ENCODE results near the gene MBNL1. TPM values are rescaled to one million over a fixed set of nuclear protein-coding genes. Genes with fewer than 3 reads are reported as not detected.
"Not testable (repeated sequence)": the region's sequence is repeated elsewhere in the genome, so short reads cannot be mapped to it uniquely, and the experiment has no call there.

The MBNL1 gene
- total RNA-seq, 1 experiment from 2014 or later: 68.6 TPM

DNA sequence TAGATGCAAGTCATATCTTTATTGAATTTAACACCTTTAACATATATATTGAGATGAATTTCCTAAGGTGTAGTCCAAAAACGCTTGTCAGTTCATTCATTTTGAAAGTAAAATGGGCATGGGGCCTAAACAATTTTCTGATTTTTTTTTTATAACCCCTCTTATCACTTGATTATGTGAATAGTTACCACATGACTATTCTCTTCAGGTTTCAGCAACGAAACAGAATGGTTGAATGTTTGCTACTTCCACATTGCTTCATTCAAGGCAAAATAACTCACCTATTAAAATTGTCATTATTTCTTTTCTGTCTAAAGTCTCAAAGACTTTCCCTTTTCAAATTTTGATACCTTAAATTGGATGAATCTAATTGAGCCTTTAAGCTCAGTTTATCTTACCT, 96.4 kb downstream of the MBNL1 start:
- POLR2A ChIA-PET: no interaction called here
- CTCF ChIA-PET: no interaction called here
- peaks cover 7% of the 10 kb centered on the region; the same call in 1 of the 2 replicates for H3K4me1 ChIP-seq
- Mint-ChIP-seq H3K4me1 (ENCODE audit: low read depth, unreplicated experiment) (peaks cover 5% of the 10 kb centered on the region), H3K4me3 (ENCODE audit: unreplicated experiment) (no peak overlapping the region), H3K36me3 (ENCODE audit: insufficient read depth, unreplicated experiment) (peaks cover 13% of the 10 kb centered on the region), H3K27ac (ENCODE audit: unreplicated experiment) (no peak overlapping the region), H3K27me3 (ENCODE audit: insufficient read depth, unreplicated experiment) (no peaks in the 10 kb centered on the region), H3K9me3 (ENCODE audit: unreplicated experiment) (no peaks in the 10 kb centered on the region)
- H3K9me3 ChIP-seq: no peaks in the 10 kb centered on the region
- TF ChIP-seq, protein P1, sequence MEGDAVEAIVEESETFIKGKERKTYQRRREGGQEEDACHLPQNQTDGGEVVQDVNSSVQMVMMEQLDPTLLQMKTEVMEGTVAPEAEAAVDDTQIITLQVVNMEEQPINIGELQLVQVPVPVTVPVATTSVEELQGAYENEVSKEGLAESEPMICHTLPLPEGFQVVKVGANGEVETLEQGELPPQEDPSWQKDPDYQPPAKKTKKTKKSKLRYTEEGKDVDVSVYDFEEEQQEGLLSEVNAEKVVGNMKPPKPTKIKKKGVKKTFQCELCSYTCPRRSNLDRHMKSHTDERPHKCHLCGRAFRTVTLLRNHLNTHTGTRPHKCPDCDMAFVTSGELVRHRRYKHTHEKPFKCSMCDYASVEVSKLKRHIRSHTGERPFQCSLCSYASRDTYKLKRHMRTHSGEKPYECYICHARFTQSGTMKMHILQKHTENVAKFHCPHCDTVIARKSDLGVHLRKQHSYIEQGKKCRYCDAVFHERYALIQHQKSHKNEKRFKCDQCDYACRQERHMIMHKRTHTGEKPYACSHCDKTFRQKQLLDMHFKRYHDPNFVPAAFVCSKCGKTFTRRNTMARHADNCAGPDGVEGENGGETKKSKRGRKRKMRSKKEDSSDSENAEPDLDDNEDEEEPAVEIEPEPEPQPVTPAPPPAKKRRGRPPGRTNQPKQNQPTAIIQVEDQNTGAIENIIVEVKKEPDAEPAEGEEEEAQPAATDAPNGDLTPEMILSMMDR (IDR thresholded peaks at IDR 0.05; ENCODE audit: insufficient read depth in 1 of 2, low read depth in 1 of 2, low read length in 1 of 2, severe bottlenecking in 1 of 2, unreplicated experiment in 1 of 2): no peak
- H3K36me3 ChIP-seq (ENCODE audit: control insufficient read depth, insufficient read depth, low read length): no peaks in the 10 kb centered on the region
- no TSS peak for BruUV-seq (replicated peaks)
- no peaks in the 10 kb centered on the region for H3K27me3 ChIP-seq (replicated peaks; ENCODE audit: control insufficient read depth, insufficient read depth, low read length)
- no peak for DNase-seq
- intact Hi-C loops (cut with micrococcal nuclease; ENCODE audit: unreplicated experiment): no loop called here
- H3K4me3 ChIP-seq (ENCODE audit: low read depth, low read length): no peak overlapping the region

DNA sequence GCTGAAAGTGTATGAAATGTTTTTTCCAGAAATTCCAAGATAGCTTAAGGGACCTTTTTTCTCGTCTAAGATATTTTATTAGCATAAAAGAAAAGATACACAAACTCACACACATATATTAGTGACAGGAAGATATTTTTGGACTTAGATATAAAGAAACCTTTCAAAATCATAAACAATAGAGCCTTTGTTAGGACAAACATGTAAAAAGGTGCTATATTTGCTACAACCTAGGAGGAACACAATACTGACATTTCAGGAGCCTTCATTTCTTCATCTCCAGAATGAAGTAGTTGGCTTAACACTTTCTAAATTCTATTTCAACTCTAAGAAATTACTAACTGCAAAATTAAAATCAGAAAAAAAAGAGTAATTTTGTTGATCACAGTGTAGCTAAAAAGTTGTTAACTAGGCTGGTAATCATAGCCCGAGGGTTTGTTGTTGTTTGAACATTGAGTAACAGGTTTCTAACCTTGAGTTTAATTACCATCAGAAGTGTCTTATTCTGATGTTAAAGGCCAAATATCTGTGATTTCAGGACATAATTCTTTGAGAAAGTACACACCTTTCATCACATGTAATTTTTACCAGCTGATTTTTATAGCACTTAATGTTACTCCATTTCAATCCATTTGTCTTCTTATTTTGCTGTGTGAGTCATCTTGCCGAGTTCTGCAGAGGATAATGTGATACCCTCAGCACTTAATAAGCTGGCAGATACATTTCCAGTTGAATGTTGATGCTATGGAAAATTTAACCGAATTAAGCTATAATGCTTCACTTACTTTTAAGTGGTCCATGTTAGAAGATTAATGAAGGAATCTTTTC, 97.3 kb downstream of the MBNL1 start:
- POLR2A ChIA-PET: no interaction called here
- Histone ChIP-seq H3K27me3 (replicated peaks; ENCODE audit: control insufficient read depth, insufficient read depth, low read length) (no peaks in the 10 kb centered on the region), H3K9me3 (no peaks in the 10 kb centered on the region), H3K4me1 (peaks cover 7% of the 10 kb centered on the region; the same call in 1 of the 2 replicates), H3K4me3 (ENCODE audit: low read depth, low read length) (no peak overlapping the region), H3K36me3 (ENCODE audit: control insufficient read depth, insufficient read depth, low read length) (no peaks in the 10 kb centered on the region)
- intact Hi-C loops (cut with micrococcal nuclease; ENCODE audit: unreplicated experiment): no loop called here
- DNase-seq: no peak
- H3K36me3 Mint-ChIP-seq (ENCODE audit: insufficient read depth, unreplicated experiment): peaks cover 13% of the 10 kb centered on the region
- CTCF ChIA-PET: no interaction called here
- H3K4me3 Mint-ChIP-seq (ENCODE audit: unreplicated experiment): no peak overlapping the region
- H3K4me1 Mint-ChIP-seq (ENCODE audit: low read depth, unreplicated experiment): no peaks in the 10 kb centered on the region
- H3K27ac Mint-ChIP-seq (ENCODE audit: unreplicated experiment): no peak overlapping the region
- H3K27me3 Mint-ChIP-seq (ENCODE audit: insufficient read depth, unreplicated experiment): no peaks in the 10 kb centered on the region
- TF ChIP-seq, protein P1 (IDR thresholded peaks at IDR 0.05; ENCODE audit: insufficient read depth in 1 of 2, low read depth in 1 of 2, low read length in 1 of 2, severe bottlenecking in 1 of 2, unreplicated experiment in 1 of 2): no peak
- no TSS peak for BruUV-seq (replicated peaks)
- H3K9me3 Mint-ChIP-seq (ENCODE audit: unreplicated experiment): no peaks in the 10 kb centered on the region

GRCh38 chr3:152367192-152367591, 98.5 kb downstream of the MBNL1 start:
- H3K36me3 Mint-ChIP-seq (ENCODE audit: insufficient read depth, unreplicated experiment): peaks cover 16% of the 10 kb centered on the region
- H3K27ac Mint-ChIP-seq (ENCODE audit: unreplicated experiment); H3K4me3 Mint-ChIP-seq (ENCODE audit: unreplicated experiment); H3K27me3 Mint-ChIP-seq (ENCODE audit: insufficient read depth, unreplicated experiment); H3K27me3 ChIP-seq (replicated peaks; ENCODE audit: control insufficient read depth, insufficient read depth, low read length); H3K36me3 ChIP-seq (ENCODE audit: control insufficient read depth, insufficient read depth, low read length); H3K4me1 ChIP-seq; intact Hi-C loops (cut with micrococcal nuclease; ENCODE audit: unreplicated experiment); CTCF ChIA-PET; BruUV-seq (replicated peaks); H3K4me3 ChIP-seq (ENCODE audit: low read depth, low read length); POLR2A ChIA-PET; DNase-seq; H3K9me3 Mint-ChIP-seq (ENCODE audit: unreplicated experiment); H3K9me3 ChIP-seq; H3K4me1 Mint-ChIP-seq (ENCODE audit: low read depth, unreplicated experiment): not testable (repeated sequence)

DNA sequence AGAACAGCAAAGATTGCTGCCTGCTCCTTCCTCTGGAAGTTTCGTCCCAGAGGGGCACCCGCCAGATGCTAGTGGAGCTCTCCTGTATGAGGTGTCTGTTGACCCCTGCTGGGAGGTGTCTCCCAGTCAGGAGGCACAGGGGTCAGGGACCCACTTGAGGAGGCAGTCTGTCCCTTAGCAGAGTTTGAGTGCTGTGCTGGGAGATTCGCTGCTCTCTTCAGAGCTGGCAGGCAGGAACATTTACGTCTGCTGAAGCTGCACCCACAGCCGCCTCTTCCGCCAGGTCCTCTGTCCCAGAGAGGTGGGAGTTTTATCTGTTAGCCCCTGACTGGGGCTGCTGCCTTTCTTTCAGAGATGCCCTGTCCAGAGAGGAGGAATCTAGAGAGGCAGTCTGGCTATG, 103.9 kb downstream of the MBNL1 start:
- H3K27me3 ChIP-seq (replicated peaks; ENCODE audit: control insufficient read depth, insufficient read depth, low read length); POLR2A ChIA-PET; H3K4me3 ChIP-seq (ENCODE audit: low read depth, low read length); CTCF ChIA-PET; DNase-seq; H3K36me3 ChIP-seq (ENCODE audit: control insufficient read depth, insufficient read depth, low read length); H3K27me3 Mint-ChIP-seq (ENCODE audit: insufficient read depth, unreplicated experiment); H3K9me3 ChIP-seq; H3K4me1 ChIP-seq; intact Hi-C loops (cut with micrococcal nuclease; ENCODE audit: unreplicated experiment); H3K4me3 Mint-ChIP-seq (ENCODE audit: unreplicated experiment); H3K27ac Mint-ChIP-seq (ENCODE audit: unreplicated experiment); BruUV-seq (replicated peaks): not testable (repeated sequence)
- H3K9me3 Mint-ChIP-seq (ENCODE audit: unreplicated experiment): peaks cover 13% of the 10 kb centered on the region
- peaks cover 10% of the 10 kb centered on the region for H3K4me1 Mint-ChIP-seq (ENCODE audit: low read depth, unreplicated experiment)
- H3K36me3 Mint-ChIP-seq (ENCODE audit: insufficient read depth, unreplicated experiment): peaks cover 28% of the 10 kb centered on the region

Measured in Caco-2 (cell line).